Keratinocyte (primary cell): ENCODE results near the gene KLHL21.

Experiments
- EZH2 ChIP-seq: IDR thresholded peaks from one replicate; pipeline ENCODE4 v1.6.1; 2012; ENCODE audit warnings: inconsistent platforms, mild to moderate bottlenecking, low read length, moderate library complexity
- TF ChIP-seq, protein P1 (sequence below), 3 experiments: IDR thresholded peaks in 1 of 3; conservative IDR thresholded peaks in 1 of 3; optimal IDR thresholded peaks in 1 of 3; 2 replicates in 2 of 3; 3 replicates in 1 of 3; pipeline versions ENCODE3 to v1.5.1; 2011; ENCODE audit warnings: low read length in 3 of 3, mild to moderate bottlenecking in 3 of 3, moderate library complexity in 2 of 3, control low read depth in 1 of 3, inconsistent platforms in 1 of 3; ENCODE audit not compliant: insufficient read depth in 2 of 3; ENCODE audit errors: extremely low read depth in 1 of 3

DNA sequence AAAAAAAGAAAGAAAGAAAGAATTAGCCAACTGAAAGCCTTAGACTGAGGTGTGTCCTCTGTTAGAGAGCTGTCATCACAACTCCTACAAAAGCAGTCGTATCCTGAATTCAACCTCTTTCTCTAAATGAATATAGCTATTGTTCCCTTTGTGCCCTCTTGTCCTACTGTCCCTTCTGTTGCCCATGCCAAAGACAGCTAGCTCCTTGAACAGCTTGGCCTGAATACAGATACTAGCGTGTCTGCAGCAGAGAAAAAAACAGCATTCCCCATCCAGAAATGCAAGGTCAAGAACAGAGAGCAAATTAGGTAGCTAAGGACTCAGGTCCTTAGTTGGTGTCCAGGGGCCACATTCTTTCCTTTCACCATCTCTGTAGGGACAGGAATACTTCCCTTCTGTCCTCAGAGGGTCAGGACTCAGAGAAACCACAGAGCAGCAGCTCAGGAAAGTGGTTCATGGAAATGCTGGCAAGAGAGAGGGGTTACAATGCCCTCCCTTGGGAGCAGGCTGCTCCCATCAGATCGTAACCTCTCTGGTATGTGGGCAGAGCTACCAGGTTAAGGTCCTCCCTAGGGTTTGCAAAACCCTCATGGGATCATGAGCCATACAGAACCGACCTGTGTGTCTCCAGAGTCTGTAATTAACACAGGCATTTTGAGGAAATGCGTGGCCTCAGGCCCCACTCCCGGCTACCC, 24.7 kb downstream of the KLHL21 start:
- TF ChIP-seq, protein P1, sequence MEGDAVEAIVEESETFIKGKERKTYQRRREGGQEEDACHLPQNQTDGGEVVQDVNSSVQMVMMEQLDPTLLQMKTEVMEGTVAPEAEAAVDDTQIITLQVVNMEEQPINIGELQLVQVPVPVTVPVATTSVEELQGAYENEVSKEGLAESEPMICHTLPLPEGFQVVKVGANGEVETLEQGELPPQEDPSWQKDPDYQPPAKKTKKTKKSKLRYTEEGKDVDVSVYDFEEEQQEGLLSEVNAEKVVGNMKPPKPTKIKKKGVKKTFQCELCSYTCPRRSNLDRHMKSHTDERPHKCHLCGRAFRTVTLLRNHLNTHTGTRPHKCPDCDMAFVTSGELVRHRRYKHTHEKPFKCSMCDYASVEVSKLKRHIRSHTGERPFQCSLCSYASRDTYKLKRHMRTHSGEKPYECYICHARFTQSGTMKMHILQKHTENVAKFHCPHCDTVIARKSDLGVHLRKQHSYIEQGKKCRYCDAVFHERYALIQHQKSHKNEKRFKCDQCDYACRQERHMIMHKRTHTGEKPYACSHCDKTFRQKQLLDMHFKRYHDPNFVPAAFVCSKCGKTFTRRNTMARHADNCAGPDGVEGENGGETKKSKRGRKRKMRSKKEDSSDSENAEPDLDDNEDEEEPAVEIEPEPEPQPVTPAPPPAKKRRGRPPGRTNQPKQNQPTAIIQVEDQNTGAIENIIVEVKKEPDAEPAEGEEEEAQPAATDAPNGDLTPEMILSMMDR (optimal IDR thresholded peaks at IDR 0.05 in 1 of 3, IDR thresholded peaks at IDR 0.05 in 1 of 3, conservative IDR thresholded peaks at IDR 0.05 in 1 of 3; ENCODE audit: extremely low read depth in 1 of 3, insufficient read depth in 2 of 3, low read length in 3 of 3), result no peak
- no peak for TF ChIP-seq EZH2
